Ishikawa (cell line): ENCODE results near the gene GJB6.

ENCODE experiments used
- CEBPB ChIP-seq: IDR thresholded peaks from 2 replicates; pipeline ENCODE4 v1.6.1; 2012
- CREB1 ChIP-seq: IDR thresholded peaks from 2 replicates; pipeline ENCODE4 v1.6.1; 2012; ENCODE audit warnings: low read depth
- EGR1 ChIP-seq: IDR thresholded peaks from 2 replicates; pipeline ENCODE4 v1.6.1; 2012
- EP300 ChIP-seq: IDR thresholded peaks from 2 replicates; pipeline ENCODE4 v1.6.1; 2012; ENCODE audit warnings: borderline replicate concordance
- FOXM1 ChIP-seq: IDR thresholded peaks from 2 replicates; pipeline ENCODE4 v1.6.1; 2012; ENCODE audit warnings: low read depth, borderline replicate concordance
- MAX ChIP-seq: IDR thresholded peaks from 2 replicates; pipeline ENCODE4 v1.6.1; 2012
- NFIC ChIP-seq: IDR thresholded peaks from 2 replicates; pipeline ENCODE4 v1.6.1; 2012
- RAD21 ChIP-seq: IDR thresholded peaks from 2 replicates; pipeline ENCODE4 v1.6.1; 2012; ENCODE audit warnings: low read depth
- REST ChIP-seq: IDR thresholded peaks from 2 replicates; pipeline ENCODE4 v1.6.1; 2012; ENCODE audit warnings: low read depth, mild to moderate bottlenecking
- TAF1 ChIP-seq: IDR thresholded peaks from 2 replicates; pipeline ENCODE4 v1.6.1; 2012; ENCODE audit warnings: low read depth, mild to moderate bottlenecking
- TCF12 ChIP-seq: IDR thresholded peaks from 2 replicates; pipeline ENCODE4 v1.6.1; 2012; ENCODE audit warnings: low read depth
- TEAD4 ChIP-seq: IDR thresholded peaks from 2 replicates; pipeline ENCODE4 v1.6.1; 2012
- USF1 ChIP-seq: IDR thresholded peaks from 2 replicates; pipeline ENCODE4 v1.6.1; 2012
- YY1 ChIP-seq: IDR thresholded peaks from 2 replicates; pipeline ENCODE4 v1.6.1; 2012; ENCODE audit warnings: low read depth
- ZBTB7A ChIP-seq: IDR thresholded peaks from 2 replicates; pipeline ENCODE4 v1.6.1; 2012; ENCODE audit warnings: low read depth

The GJB6 gene

GRCh38 chr13:20239748-20240147 lies 7.6 kb upstream of the GJB6 start:
- TF ChIP-seq REST, result no peak
- no peak for TF ChIP-seq RAD21
- TF ChIP-seq TAF1, result no peak
- no peak for TF ChIP-seq CREB1
- TF ChIP-seq TCF12, result no peak
- no peak for TF ChIP-seq EGR1
- no peak for TF ChIP-seq ZBTB7A
- no peak for TF ChIP-seq CEBPB
- TF ChIP-seq USF1, result no peak
- no peak for TF ChIP-seq YY1
- TF ChIP-seq NFIC, result no peak
- TF ChIP-seq FOXM1, result no peak

GRCh38 chr13:20232556-20233277 lies 598 bp upstream of the GJB6 start:
- TF ChIP-seq TEAD4 (no peak), TCF12 (no peak), REST (no peak), TAF1 (no peak), MAX (no peak)

- TF ChIP-seq NFIC (no peak), TCF12 (no peak), EGR1 (no peak), FOXM1 (no peak), TAF1 (no peak), CREB1 (no peak), MAX (no peak), REST (no peak), RAD21 (no peak), ZBTB7A (no peak), EP300 (no peak), YY1 (no peak), CEBPB (no peak), TEAD4 (no peak), USF1 (no peak)
Observed at GRCh38 chr13:20230913-20231838, 943 bp downstream of the GJB6 start.

- TF ChIP-seq ZBTB7A, result no peak
Observed at GRCh38 chr13:20227730-20228129, 4.4 kb downstream of the GJB6 start.
